Liver (tissue), 3 donors: ENCODE data around the gene CEBPG.

ENCODE experiments used
- EGR1 ChIP-seq, 2 donors: IDR thresholded peaks; 2 replicates each; pipeline ENCODE4 v1.6.1; 2016 to 2018; ENCODE audit warnings: antibody characterized with exemption in 2 of 2, low read depth in 2 of 2
- FOXA1 ChIP-seq: IDR thresholded peaks from 2 replicates; pipeline ENCODE4 v1.6.1; 2016; ENCODE audit warnings: antibody characterized with exemption
- FOXA2 ChIP-seq: IDR thresholded peaks from 2 replicates; pipeline ENCODE4 v1.6.1; 2016; ENCODE audit warnings: antibody characterized with exemption
- GABPA ChIP-seq, 2 donors: IDR thresholded peaks in 1 of 2; conservative IDR thresholded peaks in 1 of 2; 2 replicates each; pipeline ENCODE4 v1.6.1; 2016; ENCODE audit warnings: antibody characterized with exemption in 2 of 2, mild to moderate bottlenecking in 1 of 2, moderate library complexity in 1 of 2
- JUND ChIP-seq, 2 donors: IDR thresholded peaks; 2 replicates each; pipeline ENCODE4 v1.6.1; 2016; ENCODE audit warnings: antibody characterized with exemption in 2 of 2
- RAD21 ChIP-seq, 2 donors: IDR thresholded peaks; 2 replicates each; pipeline ENCODE4 v1.6.1; 2016; ENCODE audit warnings: antibody characterized with exemption in 2 of 2, mild to moderate bottlenecking in 2 of 2
- RXRA ChIP-seq, 2 donors: IDR thresholded peaks; 2 replicates each; pipeline ENCODE4 v1.6.1; 2017 to 2018; ENCODE audit warnings: antibody characterized with exemption in 2 of 2, mild to moderate bottlenecking in 1 of 2
- SP1 ChIP-seq: IDR thresholded peaks from 2 replicates; pipeline ENCODE4 v1.6.1; 2018; ENCODE audit warnings: antibody characterized with exemption, mild to moderate bottlenecking
- TAF1 ChIP-seq: conservative IDR thresholded peaks from 2 replicates; pipeline ENCODE4 v1.6.1; 2016; ENCODE audit warnings: antibody characterized with exemption, mild to moderate bottlenecking
- YY1 ChIP-seq: IDR thresholded peaks from 2 replicates; pipeline ENCODE4 v1.6.1; 2016; ENCODE audit warnings: antibody characterized with exemption, mild to moderate bottlenecking
- TF ChIP-seq, protein P1 (sequence below): fragments of 150-350 bp; IDR thresholded peaks from 2 replicates; pipeline ENCODE4 v1.5.1; 2017; ENCODE audit warnings: improper control_type of control experiment, low read depth, low read length; ENCODE audit not compliant: missing input control
- TF ChIP-seq, protein P2 (sequence below): IDR thresholded peaks from 2 replicates; pipeline ENCODE4 v1.6.1; 2016; ENCODE audit warnings: antibody characterized with exemption
- TF ChIP-seq, protein P3 (sequence below): IDR thresholded peaks from 2 replicates; pipeline ENCODE4 v1.6.1; 2016; ENCODE audit warnings: antibody characterized with exemption
- TF ChIP-seq, protein P4 (sequence below): IDR thresholded peaks from 2 replicates; pipeline ENCODE4 v1.6.1; 2016; ENCODE audit warnings: antibody characterized with exemption, mild to moderate bottlenecking
- donor health status: healthy.
- donor health status: healthy.

DNA sequence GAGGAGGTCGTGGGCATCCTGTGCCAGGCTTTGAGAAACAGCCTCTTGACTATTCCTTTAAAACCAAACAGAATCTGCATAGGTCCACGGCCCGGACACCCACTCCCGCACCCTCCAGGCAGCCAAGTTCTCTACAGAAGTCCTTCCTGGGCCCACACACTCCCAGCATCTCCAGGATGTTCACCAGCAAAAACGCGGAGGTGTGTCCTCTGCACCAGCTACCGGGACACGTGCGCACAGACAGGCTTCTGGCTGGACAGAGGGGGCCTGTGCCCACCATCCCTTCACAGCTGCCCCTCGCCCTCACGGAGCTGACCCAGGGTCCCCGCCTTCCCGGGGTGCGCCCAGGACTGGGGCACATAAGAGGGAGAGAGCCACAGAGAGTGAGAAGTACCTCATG, 44.2 kb downstream of the CEBPG start:
- TF ChIP-seq FOXA1: no peak
- TF ChIP-seq, protein P1, sequence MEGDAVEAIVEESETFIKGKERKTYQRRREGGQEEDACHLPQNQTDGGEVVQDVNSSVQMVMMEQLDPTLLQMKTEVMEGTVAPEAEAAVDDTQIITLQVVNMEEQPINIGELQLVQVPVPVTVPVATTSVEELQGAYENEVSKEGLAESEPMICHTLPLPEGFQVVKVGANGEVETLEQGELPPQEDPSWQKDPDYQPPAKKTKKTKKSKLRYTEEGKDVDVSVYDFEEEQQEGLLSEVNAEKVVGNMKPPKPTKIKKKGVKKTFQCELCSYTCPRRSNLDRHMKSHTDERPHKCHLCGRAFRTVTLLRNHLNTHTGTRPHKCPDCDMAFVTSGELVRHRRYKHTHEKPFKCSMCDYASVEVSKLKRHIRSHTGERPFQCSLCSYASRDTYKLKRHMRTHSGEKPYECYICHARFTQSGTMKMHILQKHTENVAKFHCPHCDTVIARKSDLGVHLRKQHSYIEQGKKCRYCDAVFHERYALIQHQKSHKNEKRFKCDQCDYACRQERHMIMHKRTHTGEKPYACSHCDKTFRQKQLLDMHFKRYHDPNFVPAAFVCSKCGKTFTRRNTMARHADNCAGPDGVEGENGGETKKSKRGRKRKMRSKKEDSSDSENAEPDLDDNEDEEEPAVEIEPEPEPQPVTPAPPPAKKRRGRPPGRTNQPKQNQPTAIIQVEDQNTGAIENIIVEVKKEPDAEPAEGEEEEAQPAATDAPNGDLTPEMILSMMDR: no peak
- TF ChIP-seq JUND (IDR thresholded peaks at IDR 0.05): no peak
- TF ChIP-seq, protein P2, sequence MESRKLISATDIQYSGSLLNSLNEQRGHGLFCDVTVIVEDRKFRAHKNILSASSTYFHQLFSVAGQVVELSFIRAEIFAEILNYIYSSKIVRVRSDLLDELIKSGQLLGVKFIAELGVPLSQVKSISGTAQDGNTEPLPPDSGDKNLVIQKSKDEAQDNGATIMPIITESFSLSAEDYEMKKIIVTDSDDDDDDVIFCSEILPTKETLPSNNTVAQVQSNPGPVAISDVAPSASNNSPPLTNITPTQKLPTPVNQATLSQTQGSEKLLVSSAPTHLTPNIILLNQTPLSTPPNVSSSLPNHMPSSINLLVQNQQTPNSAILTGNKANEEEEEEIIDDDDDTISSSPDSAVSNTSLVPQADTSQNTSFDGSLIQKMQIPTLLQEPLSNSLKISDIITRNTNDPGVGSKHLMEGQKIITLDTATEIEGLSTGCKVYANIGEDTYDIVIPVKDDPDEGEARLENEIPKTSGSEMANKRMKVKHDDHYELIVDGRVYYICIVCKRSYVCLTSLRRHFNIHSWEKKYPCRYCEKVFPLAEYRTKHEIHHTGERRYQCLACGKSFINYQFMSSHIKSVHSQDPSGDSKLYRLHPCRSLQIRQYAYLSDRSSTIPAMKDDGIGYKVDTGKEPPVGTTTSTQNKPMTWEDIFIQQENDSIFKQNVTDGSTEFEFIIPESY: no peak
- TF ChIP-seq SP1: no peak
- TF ChIP-seq, protein P3, sequence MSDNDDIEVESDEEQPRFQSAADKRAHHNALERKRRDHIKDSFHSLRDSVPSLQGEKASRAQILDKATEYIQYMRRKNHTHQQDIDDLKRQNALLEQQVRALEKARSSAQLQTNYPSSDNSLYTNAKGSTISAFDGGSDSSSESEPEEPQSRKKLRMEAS: no peak
- TF ChIP-seq TAF1: no peak
- no peak for TF ChIP-seq EGR1 (IDR thresholded peaks at IDR 0.05; ENCODE audit: low read depth in 2 of 2)
- TF ChIP-seq YY1: no peak
- TF ChIP-seq FOXA2: no peak
- TF ChIP-seq, protein P4, sequence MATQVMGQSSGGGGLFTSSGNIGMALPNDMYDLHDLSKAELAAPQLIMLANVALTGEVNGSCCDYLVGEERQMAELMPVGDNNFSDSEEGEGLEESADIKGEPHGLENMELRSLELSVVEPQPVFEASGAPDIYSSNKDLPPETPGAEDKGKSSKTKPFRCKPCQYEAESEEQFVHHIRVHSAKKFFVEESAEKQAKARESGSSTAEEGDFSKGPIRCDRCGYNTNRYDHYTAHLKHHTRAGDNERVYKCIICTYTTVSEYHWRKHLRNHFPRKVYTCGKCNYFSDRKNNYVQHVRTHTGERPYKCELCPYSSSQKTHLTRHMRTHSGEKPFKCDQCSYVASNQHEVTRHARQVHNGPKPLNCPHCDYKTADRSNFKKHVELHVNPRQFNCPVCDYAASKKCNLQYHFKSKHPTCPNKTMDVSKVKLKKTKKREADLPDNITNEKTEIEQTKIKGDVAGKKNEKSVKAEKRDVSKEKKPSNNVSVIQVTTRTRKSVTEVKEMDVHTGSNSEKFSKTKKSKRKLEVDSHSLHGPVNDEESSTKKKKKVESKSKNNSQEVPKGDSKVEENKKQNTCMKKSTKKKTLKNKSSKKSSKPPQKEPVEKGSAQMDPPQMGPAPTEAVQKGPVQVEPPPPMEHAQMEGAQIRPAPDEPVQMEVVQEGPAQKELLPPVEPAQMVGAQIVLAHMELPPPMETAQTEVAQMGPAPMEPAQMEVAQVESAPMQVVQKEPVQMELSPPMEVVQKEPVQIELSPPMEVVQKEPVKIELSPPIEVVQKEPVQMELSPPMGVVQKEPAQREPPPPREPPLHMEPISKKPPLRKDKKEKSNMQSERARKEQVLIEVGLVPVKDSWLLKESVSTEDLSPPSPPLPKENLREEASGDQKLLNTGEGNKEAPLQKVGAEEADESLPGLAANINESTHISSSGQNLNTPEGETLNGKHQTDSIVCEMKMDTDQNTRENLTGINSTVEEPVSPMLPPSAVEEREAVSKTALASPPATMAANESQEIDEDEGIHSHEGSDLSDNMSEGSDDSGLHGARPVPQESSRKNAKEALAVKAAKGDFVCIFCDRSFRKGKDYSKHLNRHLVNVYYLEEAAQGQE: no peak
- TF ChIP-seq RXRA (IDR thresholded peaks at IDR 0.05): no peak
- no peak for TF ChIP-seq RAD21 (IDR thresholded peaks at IDR 0.05)
- no peak for TF ChIP-seq GABPA (IDR thresholded peaks at IDR 0.05 in 1 of 2, conservative IDR thresholded peaks at IDR 0.05 in 1 of 2)
